T-cell (primary cell): Measurements from ENCODE around the gene CCDC40. TPM values are rescaled to one million over a fixed set of nuclear protein-coding genes. Genes with fewer than 3 reads are reported as not detected.
A peak's percentile ranks its signal among the peaks of the same experiment; 100 is the strongest.
"Not testable (repeated sequence)": the region's sequence is repeated elsewhere in the genome, so short reads cannot be mapped to it uniquely, and the experiment has no call there.

Source experiments
- ATAC-seq, 4 experiments: fragments of 200-7000 bp in 3 of 4; fragments of 150-1000 bp in 1 of 4; cut with Tn5 transposase; replicated peaks in 1 of 4; 1 replicate in 3 of 4; 2 replicates in 1 of 4; pipeline ENCODE4 v1.10.0; 2021; ENCODE audit warnings: moderate library complexity in 3 of 4, mild to moderate bottlenecking in 2 of 4, moderate number of reproducible peaks in 1 of 4
- CTCF ChIA-PET, 2 donors: fragments of 300-600 bp; sonication (Branson Sonifier 250); formaldehyde crosslinking; loops; one replicate each; lab custom pipeline; 2022; ENCODE audit warnings: antibody characterized with exemption in 2 of 2; lab: Charles Lee
- POLR2A ChIA-PET, 2 donors: fragments of 300-600 bp; sonication (Branson Sonifier 250); formaldehyde crosslinking; loops; one replicate each; lab custom pipeline; 2022; ENCODE audit warnings: antibody characterized with exemption in 2 of 2; lab: Charles Lee
- DNase-seq, 35 experiments: peaks; one replicate each; pipeline versions ENCODE4 v3.0.0 to v3.0.0-alpha.2; 2013 to 2023
- H3K27ac ChIP-seq: one replicate; pipeline ENCODE4 v1.5.1; 2013; ENCODE audit warnings: low read length
- H3K27me3 ChIP-seq, 2 experiments: replicated peaks in 1 of 2; 1 replicate in 1 of 2; 2 replicates in 1 of 2; pipeline versions ENCODE4 v1.6.1 to v1.7.0; 2013; ENCODE audit warnings: low read length in 1 of 2, mixed read lengths in 1 of 2; ENCODE audit not compliant: control insufficient read depth in 2 of 2, insufficient read depth in 2 of 2; ENCODE audit errors: extremely low read depth in 1 of 2
- H3K36me3 ChIP-seq, 2 donors: 1 replicate in 1 of 2; 2 replicates in 1 of 2; pipeline versions ENCODE4 v1.6.1 to v1.7.0; 2013; ENCODE audit warnings: low read length in 1 of 2; ENCODE audit not compliant: control insufficient read depth in 2 of 2, insufficient read depth in 1 of 2; ENCODE audit errors: extremely low read depth in 1 of 2
- H3K4me1 ChIP-seq, 2 experiments: 1 replicate in 1 of 2; 2 replicates in 1 of 2; pipeline versions ENCODE4 v1.6.1 to v1.7.0; 2013; ENCODE audit warnings: low read length in 2 of 2, mixed read lengths in 1 of 2; ENCODE audit not compliant: insufficient read depth in 2 of 2, control insufficient read depth in 1 of 2; ENCODE audit errors: extremely low read depth in 1 of 2
- H3K4me3 ChIP-seq, 2 donors: 1 replicate in 1 of 2; 2 replicates in 1 of 2; pipeline versions ENCODE4 v1.5.1 to v1.7.0; 2013; ENCODE audit warnings: mild to moderate bottlenecking in 2 of 2, low read length in 1 of 2, moderate library complexity in 1 of 2; ENCODE audit not compliant: control insufficient read depth in 1 of 2; ENCODE audit errors: extremely low read depth in 1 of 2
- H3K9me3 ChIP-seq: 2 replicates; pipeline ENCODE4 v1.7.0; 2013
- H3K27ac Mint-ChIP-seq, 2 donors: one replicate each; pipeline ENCODE4 v1.8.0; 2020 to 2021; ENCODE audit warnings: mild to moderate bottlenecking in 2 of 2, mixed read lengths in 2 of 2
- H3K27me3 Mint-ChIP-seq, 2 donors: one replicate each; pipeline ENCODE4 v1.8.0; 2021 to 2022; ENCODE audit warnings: mixed read lengths in 2 of 2
- H3K36me3 Mint-ChIP-seq: one replicate; pipeline ENCODE4 v1.8.0; 2021; ENCODE audit warnings: mixed read lengths
- H3K4me1 Mint-ChIP-seq, 3 donors: one replicate each; pipeline ENCODE4 v1.8.0; 2020 to 2022; ENCODE audit warnings: mixed read lengths in 3 of 3, mild to moderate bottlenecking in 1 of 3
- H3K4me3 Mint-ChIP-seq, 3 donors: one replicate each; pipeline ENCODE4 v1.8.0; 2020 to 2022; ENCODE audit warnings: mild to moderate bottlenecking in 3 of 3, mixed read lengths in 3 of 3, moderate library complexity in 3 of 3
- H3K9me3 Mint-ChIP-seq, 3 donors: one replicate each; pipeline ENCODE4 v1.8.0; 2020 to 2022; ENCODE audit warnings: mixed read lengths in 3 of 3
- WGBS: methylation state at CpG from one replicate; pipeline ENCODE4 v1.1.5; 2013; ENCODE audit warnings: missing lambda C conversion rate; ENCODE audit not compliant: insufficient coverage; 5-methylcytosine and 5-hydroxymethylcytosine counted together
- total RNA-seq, 35 experiments: library from RNA in 6 of 35; stranded (reverse) in 6 of 35; fragments of 120-200 nt in 1 of 35; gene quantifications; one replicate each; pipeline versions ENCODE4 v1.2.1 to v1.2.4 and lab custom pipeline; 2013 to 2026

The CCDC40 gene
- total RNA-seq, 5 donors from 2014 or later (not counting 1 experiment from before 2014, with no cell fraction given), result 0.70 to 3.1 (median 1.4) TPM

DNA sequence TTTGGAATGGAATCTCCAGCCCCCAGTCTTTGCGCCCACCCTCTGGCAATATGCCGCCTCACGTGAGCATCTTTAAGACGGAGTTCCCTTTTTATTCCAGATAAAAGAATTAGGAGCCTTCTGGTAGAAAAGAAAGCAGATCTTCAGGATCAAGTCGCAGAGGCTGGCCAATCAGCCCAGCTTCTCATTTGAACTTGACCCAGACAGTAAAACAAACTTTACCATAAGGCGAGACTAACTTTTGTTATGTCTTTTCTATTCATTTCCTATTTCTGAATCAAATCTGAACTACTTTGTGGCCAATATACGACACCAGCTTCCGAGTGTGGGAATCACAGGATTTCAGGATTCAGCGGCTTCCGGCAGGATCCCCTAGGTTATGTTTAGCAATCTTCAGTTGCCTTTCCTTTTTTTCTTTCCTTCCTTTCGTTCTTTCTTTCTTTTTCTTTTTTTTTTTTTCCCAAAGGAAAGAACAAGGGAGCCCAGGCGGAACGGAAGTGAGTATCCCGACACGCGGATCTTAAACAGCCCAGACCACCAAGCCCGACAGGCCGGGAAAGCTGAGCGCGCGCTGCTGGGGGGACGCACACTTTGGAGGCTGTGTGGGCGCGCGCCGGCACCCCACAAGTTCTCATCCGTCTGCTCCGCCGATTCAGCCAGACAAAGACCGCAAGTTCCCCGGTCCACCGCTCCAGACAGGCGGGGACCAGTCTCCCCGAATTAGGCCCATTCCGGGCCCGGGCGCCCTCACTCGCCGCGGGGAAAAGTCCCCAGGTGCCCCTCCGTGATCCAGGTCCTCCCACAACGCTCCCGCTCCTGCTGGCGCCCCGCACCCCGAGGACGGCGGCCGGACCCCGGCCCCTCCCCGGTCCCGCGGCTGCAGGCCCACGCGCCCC, 1.4 kb upstream of the CCDC40 start:
- Histone ChIP-seq H3K27ac (no peak overlapping the region), H3K4me1 (peaks cover 3 to 21% of the 10 kb centered on the region in 2 experiments), H3K36me3 (no peaks in the 10 kb centered on the region), H3K9me3 (no peaks in the 10 kb centered on the region), H3K4me3 (peak overlapping the region; percentile 47 to 60), H3K27me3 (peaks cover 0 to 26% of the 10 kb centered on the region in 2 experiments)
- H3K36me3 Mint-ChIP-seq, result no peaks in the 10 kb centered on the region
- 1% methylated on average over 46 of the region's 55 CpGs for WGBS
- H3K4me3 Mint-ChIP-seq, result peak overlapping the region; percentile 82 to 92 (median 87)
- peak; percentile 19 to 53 (median 40) for ATAC-seq
- peak in 31 of 35 experiments; percentile 4 to 69 (median 35) for DNase-seq
- POLR2A ChIA-PET, result interaction anchor here in 1 of 2 donors (0.7 kb wide), 1 partner anchor 38 kb away, joined by 7 read pairs; no protein-coding TSS in a partner anchor
- peaks cover 10 to 17% (median 11%) of the 10 kb centered on the region in 3 donors for H3K4me1 Mint-ChIP-seq
- H3K27ac Mint-ChIP-seq, result peak overlapping the region in 1 of 2 donors; percentile 66
- H3K9me3 Mint-ChIP-seq, result no peaks in the 10 kb centered on the region
- peaks cover 8 to 12% of the 10 kb centered on the region in 2 donors for H3K27me3 Mint-ChIP-seq
- CTCF ChIA-PET, result no interaction called here

DNA sequence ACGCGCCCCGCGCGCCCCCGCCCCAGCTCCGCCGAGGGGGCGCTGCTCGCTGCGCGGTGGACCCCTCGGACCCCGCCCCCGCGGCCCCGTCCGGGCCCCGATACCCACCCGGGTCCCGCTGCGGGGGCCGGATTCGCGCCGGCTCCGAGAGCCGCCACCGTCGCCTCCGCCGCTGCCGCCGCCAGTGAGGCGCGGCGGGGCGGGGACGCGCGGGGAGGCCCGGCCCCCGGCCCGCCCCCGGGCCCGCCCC, 830 bp upstream of the CCDC40 start, which contains the start of gene TBC1D16:
Gene TBC1D16 (minus strand): TSS at position 186 of the 250 bp plus-strand sequence. CDS start 22,325 bp downstream, outside the sequence.
- CTCF ChIA-PET, result no interaction called here
- peak within 1 kb of the TSS; percentile 82 to 92 (median 87) for H3K4me3 Mint-ChIP-seq
- H3K27ac Mint-ChIP-seq, result peak within 1 kb of the TSS in 1 of 2 donors; percentile 66
- Histone ChIP-seq H3K4me3 (peak within 1 kb of the TSS; percentile 67 to 76), H3K36me3 (no peaks in the 10 kb centered on the region), H3K27me3 (peaks cover 0 to 29% of the 10 kb centered on the region in 2 experiments), H3K9me3 (no peaks in the 10 kb centered on the region), H3K4me1 (peaks cover 3 to 21% of the 10 kb centered on the region in 2 experiments), H3K27ac (peak within 1 kb of the TSS; percentile 62)
- DNase-seq (peak in 9 of 35 experiments; percentile 11 to 73 (median 47)), ATAC-seq (peak in 2 of 4 experiments; percentile 87 to 89)
- H3K27me3 Mint-ChIP-seq, result peaks cover 8 to 12% of the 10 kb centered on the region in 2 donors
- H3K4me1 Mint-ChIP-seq, result peaks cover 10 to 17% (median 11%) of the 10 kb centered on the region in 3 donors
- H3K9me3 Mint-ChIP-seq, result no peaks in the 10 kb centered on the region
- POLR2A ChIA-PET, result no interaction called here
- H3K36me3 Mint-ChIP-seq, result no peaks in the 10 kb centered on the region
- 0% methylated on average over 39 of the region's 46 CpGs for WGBS

DNA sequence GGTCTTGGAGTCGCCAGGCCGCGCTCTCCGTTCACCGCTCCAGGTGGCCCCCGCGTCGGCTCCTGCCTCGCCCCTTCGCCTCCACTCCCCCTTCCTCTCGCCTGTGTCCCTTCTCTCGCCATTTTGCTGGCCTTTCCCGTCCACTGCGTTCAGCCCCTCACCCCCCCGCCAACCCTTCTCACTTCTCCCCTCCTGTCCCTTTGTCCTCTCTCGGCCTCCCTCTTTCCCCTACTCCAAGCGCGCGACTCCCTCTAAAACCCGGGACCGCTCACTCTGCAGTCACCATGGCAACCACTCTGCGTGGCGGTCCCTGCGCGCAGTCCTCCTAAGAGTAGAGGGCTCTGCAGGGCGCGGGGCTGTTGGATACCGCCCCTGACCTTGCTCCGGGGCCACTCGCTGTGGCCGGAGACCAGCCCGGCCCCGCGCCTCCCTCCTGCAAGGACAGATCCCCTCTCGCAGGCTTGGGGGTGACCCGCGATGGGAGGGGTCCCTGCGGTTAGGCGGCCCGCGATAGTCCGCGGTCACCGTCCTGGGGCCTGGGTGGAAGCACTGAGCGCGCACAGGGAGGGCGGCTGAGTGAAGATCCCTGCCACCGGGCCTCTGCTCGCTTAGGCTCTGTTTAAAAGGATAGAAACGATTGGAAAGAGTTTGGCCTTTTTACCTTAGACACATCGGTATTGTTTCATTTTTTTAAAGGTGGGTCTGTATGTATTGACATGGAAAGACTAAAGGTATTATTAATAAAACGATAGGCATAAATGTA, 454 bp downstream of the CCDC40 start:
- POLR2A ChIA-PET, result no interaction called here
- ATAC-seq (peak in 1 of 4 experiments; percentile 18), DNase-seq (peak in 22 of 35 experiments; percentile 6 to 58 (median 20))
- Histone ChIP-seq H3K4me1 (peaks cover 3 to 21% of the 10 kb centered on the region in 2 experiments), H3K9me3 (no peaks in the 10 kb centered on the region), H3K36me3 (no peaks in the 10 kb centered on the region), H3K27me3 (peaks cover 0 to 29% of the 10 kb centered on the region in 2 experiments), H3K4me3 (peak overlapping the region; percentile 67 to 76), H3K27ac (no peak overlapping the region)
- no peaks in the 10 kb centered on the region for H3K9me3 Mint-ChIP-seq
- WGBS, result 2% methylated on average over 47 of the region's 52 CpGs
- peaks cover 8 to 12% of the 10 kb centered on the region in 2 donors for H3K27me3 Mint-ChIP-seq
- no peaks in the 10 kb centered on the region for H3K36me3 Mint-ChIP-seq
- H3K4me3 Mint-ChIP-seq, result peak overlapping the region; percentile 73 to 87 (median 81)
- H3K4me1 Mint-ChIP-seq, result peaks cover 10 to 17% (median 11%) of the 10 kb centered on the region in 3 donors
- no peak overlapping the region for H3K27ac Mint-ChIP-seq
- CTCF ChIA-PET, result interaction anchor here in 1 of 2 donors (0.6 kb wide), 1 partner anchor 12 kb away, joined by 3 read pairs; no protein-coding TSS in a partner anchor

DNA sequence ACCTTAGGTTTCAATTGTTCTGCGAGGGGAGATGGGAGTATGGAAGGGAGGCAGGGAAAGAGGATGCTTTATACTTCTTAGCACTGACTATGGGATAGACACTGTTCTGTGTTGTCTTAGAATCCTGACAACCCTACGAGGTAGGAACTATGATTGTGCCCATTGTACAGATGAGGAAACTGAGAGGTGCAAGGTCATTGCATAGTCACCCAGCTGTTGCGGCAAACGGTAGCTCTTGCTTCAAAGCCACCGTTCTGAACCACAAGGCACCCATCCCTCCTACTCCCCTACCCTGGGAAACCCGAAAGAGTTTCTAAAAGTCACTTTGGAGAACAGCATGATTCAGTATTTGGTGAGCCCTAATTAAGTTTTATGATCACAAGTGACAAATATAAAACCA, 7.5 kb downstream of the CCDC40 start:
- H3K36me3 Mint-ChIP-seq, result no peaks in the 10 kb centered on the region
- Histone ChIP-seq H3K27me3 (peaks cover 0 to 26% of the 10 kb centered on the region in 2 experiments), H3K36me3 (no peaks in the 10 kb centered on the region), H3K27ac (no peak overlapping the region), H3K4me1 (no peaks in the 10 kb centered on the region), H3K9me3 (no peaks in the 10 kb centered on the region), H3K4me3 (no peak overlapping the region)
- ChIA-PET POLR2A (interaction anchor here in 1 of 2 donors (0.6 kb wide), 1 partner anchor 72 kb away, joined by 4 read pairs; no protein-coding TSS in a partner anchor), CTCF (no interaction called here)
- 70% methylated on average over 4 of the region's 6 CpGs for WGBS
- ATAC-seq (no peak), DNase-seq (no peak)
- H3K27ac Mint-ChIP-seq, result no peak overlapping the region
- H3K9me3 Mint-ChIP-seq, result no peaks in the 10 kb centered on the region
- H3K4me3 Mint-ChIP-seq, result no peak overlapping the region
- peaks cover 0 to 4% of the 10 kb centered on the region in 2 donors for H3K27me3 Mint-ChIP-seq
- H3K4me1 Mint-ChIP-seq, result no peaks in the 10 kb centered on the region

DNA sequence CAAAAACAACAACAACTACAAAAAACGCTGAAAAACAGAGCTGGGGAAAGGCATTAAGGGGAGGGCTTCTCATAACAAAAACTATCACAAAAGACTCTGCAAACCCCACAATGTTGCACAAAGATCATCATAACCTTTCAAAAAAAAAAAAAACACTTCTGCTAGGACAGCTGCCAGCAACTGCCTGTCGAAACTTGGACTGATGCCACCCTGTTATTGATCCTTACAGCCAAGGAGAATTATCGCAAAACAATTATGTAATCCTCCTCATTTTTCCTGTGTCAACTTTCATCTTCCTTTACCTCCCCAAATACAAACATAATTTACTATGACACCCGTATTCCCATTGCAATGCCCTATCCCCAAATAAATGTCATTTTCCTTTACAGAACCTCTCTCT, 9.3 kb downstream of the CCDC40 start:
- H3K36me3 Mint-ChIP-seq, result no peaks in the 10 kb centered on the region
- H3K4me1 Mint-ChIP-seq, result no peaks in the 10 kb centered on the region
- no peak overlapping the region for H3K27ac ChIP-seq
- no peaks in the 10 kb centered on the region for H3K36me3 ChIP-seq
- no peaks in the 10 kb centered on the region for H3K4me1 ChIP-seq
- no peak overlapping the region for H3K4me3 ChIP-seq
- no peaks in the 10 kb centered on the region for H3K9me3 Mint-ChIP-seq
- peaks cover 0 to 25% of the 10 kb centered on the region in 2 experiments for H3K27me3 ChIP-seq
- H3K27me3 Mint-ChIP-seq, result no peaks in the 10 kb centered on the region
- no peak overlapping the region for H3K4me3 Mint-ChIP-seq
- no peaks in the 10 kb centered on the region for H3K9me3 ChIP-seq
- WGBS, result 80% methylated on average over 1 of the region's 4 CpGs
- DNase-seq (no peak), ATAC-seq (no peak)
- POLR2A ChIA-PET, result no interaction called here
- H3K27ac Mint-ChIP-seq, result no peak overlapping the region
- CTCF ChIA-PET, result no interaction called here

DNA sequence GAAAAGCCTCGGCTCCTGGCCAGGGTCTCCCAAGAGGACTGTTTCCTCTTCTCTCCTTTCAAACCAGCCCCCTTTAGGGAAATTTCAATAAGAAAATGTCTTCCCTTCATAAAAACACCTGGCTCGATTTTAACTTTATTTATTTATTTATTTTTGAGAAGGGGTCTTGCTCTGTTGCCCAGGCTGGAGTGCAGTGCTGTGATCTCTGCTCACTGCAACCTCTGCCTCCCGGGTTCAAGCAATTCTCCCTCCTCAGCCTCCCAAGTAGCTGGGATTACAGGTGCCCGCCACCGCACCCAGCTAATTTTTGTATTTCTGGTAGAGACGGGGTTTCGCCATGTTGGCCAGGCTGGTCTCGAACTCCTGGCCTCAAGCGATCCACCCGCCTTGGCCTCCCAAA, 10.3 kb downstream of the CCDC40 start:
- H3K36me3 ChIP-seq, H3K4me3 ChIP-seq, H3K9me3 Mint-ChIP-seq, H3K4me1 Mint-ChIP-seq, H3K9me3 ChIP-seq, H3K4me3 Mint-ChIP-seq, H3K27me3 Mint-ChIP-seq, H3K36me3 Mint-ChIP-seq, H3K4me1 ChIP-seq, CTCF ChIA-PET, H3K27ac Mint-ChIP-seq, ATAC-seq, H3K27ac ChIP-seq, POLR2A ChIA-PET, DNase-seq: not testable (repeated sequence)
- peaks cover 0 to 25% of the 10 kb centered on the region in 2 experiments for H3K27me3 ChIP-seq
- WGBS, result 100% methylated on average over 2 of the region's 10 CpGs
